ENCODE data around the gene GRAMD4. TPM values are rescaled to one million over a fixed set of nuclear protein-coding genes. Genes with fewer than 3 reads are reported as not detected.

The GRAMD4 gene
- total RNA-seq, 2 experiments from 2014 or later = 50.4 to 52.0 TPM

- H3K27ac Mint-ChIP-seq = no peak overlapping the region
These were observed 104.9 kb downstream of the GRAMD4 start for GRCh38 chr22:46725096-46725495.

GRCh38 chr22:46726066-46726985 is 106.1 kb downstream of the GRAMD4 start:
- DNase-seq = no peak
- Mint-ChIP-seq H3K36me3 (peaks cover 12% of the 10 kb centered on the region), H3K9me3 (no peaks in the 10 kb centered on the region), H3K27me3 (no peaks in the 10 kb centered on the region), H3K4me3 (no peak overlapping the region), H3K27ac (no peak overlapping the region), H3K4me1 (ENCODE audit: low read depth) (peaks cover 38% of the 10 kb centered on the region)
- ChIA-PET POLR2A (no interaction called here), CTCF (interaction anchor here (1.2 to 1.3 kb wide), 2 partner anchors 32 to 163 kb away, joined by 3 read pairs; no protein-coding TSS in a partner anchor)
- intact Hi-C loops (cut with micrococcal nuclease) = no loop called here

More at GRCh38 chr22:46725096-46725495, 104.9 kb downstream of the GRAMD4 start:
- Mint-ChIP-seq H3K9me3 (no peaks in the 10 kb centered on the region), H3K27me3 (no peaks in the 10 kb centered on the region), H3K4me3 (no peak overlapping the region), H3K36me3 (peaks cover 12% of the 10 kb centered on the region), H3K4me1 (ENCODE audit: low read depth) (peaks cover 27% of the 10 kb centered on the region)
- no peak for DNase-seq
- ChIA-PET CTCF (interaction anchor here (1.3 kb wide), 1 partner anchor 162 kb away, joined by 3 read pairs; no protein-coding TSS in a partner anchor), POLR2A (no interaction called here)
- intact Hi-C loops (cut with micrococcal nuclease) = no loop called here

GRCh38 chr22:46726986-46727317 is 106.8 kb downstream of the GRAMD4 start:
- Mint-ChIP-seq H3K4me3 (no peak overlapping the region), H3K27ac (no peak overlapping the region), H3K4me1 (ENCODE audit: low read depth) (peaks cover 44% of the 10 kb centered on the region), H3K9me3 (no peaks in the 10 kb centered on the region), H3K27me3 (no peaks in the 10 kb centered on the region), H3K36me3 (peaks cover 17% of the 10 kb centered on the region)
- ChIA-PET POLR2A (no interaction called here), CTCF (no interaction called here)
- intact Hi-C loops (cut with micrococcal nuclease) = no loop called here
- no peak for DNase-seq

- intact Hi-C loops (cut with micrococcal nuclease) = no loop called here
- CTCF ChIA-PET = interaction anchor here (1.6 kb wide), 1 partner anchor 31 kb away, joined by 5 read pairs; no protein-coding TSS in a partner anchor
- no peak overlapping the region for H3K4me3 Mint-ChIP-seq
- no peak for DNase-seq
- peaks cover 44% of the 10 kb centered on the region for H3K4me1 Mint-ChIP-seq (ENCODE audit: low read depth)
- no peak overlapping the region for H3K27ac Mint-ChIP-seq
- H3K36me3 Mint-ChIP-seq = peaks cover 18% of the 10 kb centered on the region
- POLR2A ChIA-PET = no interaction called here
- no peaks in the 10 kb centered on the region for H3K27me3 Mint-ChIP-seq
- no peaks in the 10 kb centered on the region for H3K9me3 Mint-ChIP-seq
These were observed 107.7 kb downstream of the GRAMD4 start for GRCh38 chr22:46727813-46728364.

- no peak overlapping the region for H3K4me3 Mint-ChIP-seq
- no peaks in the 10 kb centered on the region for H3K27me3 Mint-ChIP-seq
- DNase-seq = no peak
- intact Hi-C loops (cut with micrococcal nuclease) = no loop called here
- ChIA-PET POLR2A (no interaction called here), CTCF (interaction anchor here (1.6 kb wide), 1 partner anchor 30 kb away, joined by 5 read pairs; no protein-coding TSS in a partner anchor)
- H3K4me1 Mint-ChIP-seq (ENCODE audit: low read depth) = peaks cover 43% of the 10 kb centered on the region
- peaks cover 18% of the 10 kb centered on the region for H3K36me3 Mint-ChIP-seq
- H3K27ac Mint-ChIP-seq = no peak overlapping the region
- H3K9me3 Mint-ChIP-seq = no peaks in the 10 kb centered on the region
These were observed 108.3 kb downstream of the GRAMD4 start for GRCh38 chr22:46728470-46728869.

Other genes with a start within 250 kb of the GRAMD4 start
- under 1 TPM; 0.24 to 0.36 TPM for gene CELSR1, start 82.8 kb upstream of the GRAMD4 start, total RNA-seq
- gene CERK, start 117.9 kb downstream of the GRAMD4 start, total RNA-seq = 10 to 100 TPM; 54.4 to 55.0 TPM
- 10 to 100 TPM; 33.2 to 34.9 TPM for gene TBC1D22A, start 142.3 kb downstream of the GRAMD4 start, total RNA-seq

Data from activated CD4-positive, alpha-beta memory T cell treated with anti-CD3 and anti-CD28 coated beads for 36 hours (primary cell).